HG03354 (cell line): ENCODE measurements around the gene POLD3.

Experiments
- ATAC-seq: cut with Tn5 transposase; IDR thresholded peaks from one replicate; pipeline ENCODE4 v1.9.1; 2021; ENCODE audit warnings: mild to moderate bottlenecking; ENCODE audit not compliant: unreplicated experiment, poor library complexity, severe bottlenecking

The POLD3 gene

GRCh38 chr11:74683279-74683871 is 91.0 kb downstream of the POLD3 start:
- no peak for ATAC-seq

DNA sequence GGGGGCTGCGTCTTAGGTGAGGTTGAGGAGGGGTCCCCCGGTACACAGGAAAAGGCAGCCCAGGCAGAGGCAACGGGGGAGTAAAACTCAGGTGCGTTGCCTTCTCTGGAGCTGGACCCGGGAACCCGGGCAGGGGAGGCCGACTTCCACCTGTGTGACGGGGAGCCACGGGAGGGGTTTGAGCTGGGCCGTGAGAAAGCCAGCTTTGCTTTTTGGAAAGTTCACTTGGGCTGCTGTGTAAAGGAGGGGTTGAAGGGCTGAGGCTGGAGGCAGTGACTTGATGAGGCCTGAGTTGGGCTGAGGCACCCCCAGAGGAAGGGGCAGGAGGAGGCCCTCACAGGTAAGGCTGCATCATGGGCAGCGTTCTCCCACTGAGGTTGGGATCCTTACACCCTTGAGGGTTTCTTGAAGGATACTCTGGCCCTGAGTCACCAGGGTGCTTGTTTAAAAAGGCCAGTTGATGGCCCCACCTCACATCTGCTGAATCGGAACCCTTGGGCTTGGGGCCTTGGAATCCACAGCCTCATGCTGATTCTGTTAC is 91.6 kb downstream of the POLD3 start:
- ATAC-seq = no peak

GRCh38 chr11:74684661-74685060 is 92.3 kb downstream of the POLD3 start:
- ATAC-seq = no peak

DNA sequence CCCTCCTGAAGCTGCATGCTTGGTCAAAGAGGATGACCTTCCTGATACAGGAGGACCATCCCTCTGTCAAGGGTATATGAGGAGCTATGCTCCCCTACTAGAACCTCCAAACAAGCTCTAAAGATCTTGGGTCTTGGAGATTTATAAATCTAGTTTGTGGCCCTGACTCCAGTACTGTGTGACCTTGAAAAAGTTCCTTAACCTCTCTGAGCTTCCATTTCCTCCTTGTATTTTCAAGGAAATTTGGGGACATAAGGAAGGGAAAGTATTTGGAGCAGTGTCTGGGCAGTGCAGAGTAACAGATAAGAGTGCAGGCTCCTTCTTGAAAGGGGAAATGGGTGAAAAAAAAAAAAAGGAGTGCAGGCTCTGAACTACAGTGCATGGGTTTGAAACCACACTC is 93.0 kb downstream of the POLD3 start:
- ATAC-seq = no peak

GRCh38 chr11:74685905-74686304 is 93.5 kb downstream of the POLD3 start:
- ATAC-seq = no peak

DNA sequence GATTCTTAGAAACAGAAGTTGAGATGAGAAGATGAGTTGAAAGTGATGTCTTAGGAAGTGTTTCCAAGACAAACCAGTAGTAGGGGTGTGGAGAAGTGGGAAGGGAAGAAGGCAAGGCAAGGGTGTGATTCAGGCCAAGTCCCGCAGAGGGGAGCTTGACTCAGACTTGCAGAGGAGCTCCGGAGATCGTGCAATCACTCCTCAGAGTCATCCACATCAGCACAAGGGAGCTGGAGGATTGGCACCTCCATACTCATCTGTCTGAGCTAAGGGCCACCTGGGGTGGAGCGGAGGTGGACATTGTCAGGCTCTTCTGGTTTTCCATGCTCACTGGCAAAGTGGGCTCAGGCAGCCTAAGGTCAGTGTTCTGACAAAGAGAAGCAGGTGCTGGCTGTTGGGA is 94.4 kb downstream of the POLD3 start:
- ATAC-seq = no peak

GRCh38 chr11:74687237-74688023 is 95.0 kb downstream of the POLD3 start:
- no peak for ATAC-seq

- no peak for ATAC-seq
Measured at GRCh38 chr11:74689666-74690065, 97.3 kb downstream of the POLD3 start.

DNA sequence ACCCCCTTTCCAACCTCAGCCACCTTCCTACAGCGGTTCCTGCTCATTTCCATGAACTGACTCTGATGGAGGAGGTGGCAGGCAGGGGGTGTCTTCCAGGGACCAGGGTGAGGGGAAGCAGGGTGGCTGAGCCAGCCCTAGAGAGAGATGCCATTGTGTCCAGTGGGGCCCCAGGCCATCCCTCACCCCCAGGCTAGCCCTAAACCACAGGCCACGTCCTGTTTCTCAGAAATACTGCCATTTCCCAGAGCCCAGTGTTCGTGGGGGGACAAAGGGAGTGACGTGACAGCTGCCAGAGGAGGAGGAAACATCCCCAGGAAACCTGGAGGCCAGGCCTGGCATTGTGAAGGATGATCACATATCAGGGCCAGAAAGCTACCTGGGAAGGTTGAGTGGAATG is 99.4 kb downstream of the POLD3 start:
- no peak for ATAC-seq
